Posterior vena cava (tissue), 2 donors: ENCODE measurements around the gene SMAD9. TPM values are rescaled to one million over a fixed set of nuclear protein-coding genes. Genes with fewer than 3 reads are reported as not detected.

Experiments used
- total RNA-seq, 2 donors: library from RNA; stranded (reverse); fragmentation: NEBNext Ultra II Directional; extraction: Animal tissue kit (Norgen Biotek cat#: 25700); gene quantifications; one replicate each; pipeline ENCODE4 v1.2.1, GENCODE V29; 2021
- donor health status: DM: yes; HTN: yes; CAD: no.
- donor health status: DM: yes; HTN: yes; CAD: no.

Gene SMAD9
- total RNA-seq, 2 donors from 2014 or later, result 10.0 to 14.2 TPM

Other genes with a start within 250 kb of the SMAD9 start
- gene SERTM1, start 246.2 kb downstream of the SMAD9 start, total RNA-seq, result 1 to 10 TPM in 1 of 2 donors, under 1 TPM in 1; 0.48 to 4.3 TPM
- 1 to 10 TPM; 6.8 to 7.2 TPM for gene RFXAP, start 101.0 kb downstream of the SMAD9 start, total RNA-seq
- gene ALG5, start 79.1 kb upstream of the SMAD9 start, total RNA-seq, result 10 to 100 TPM; 25.7 to 33.3 TPM
- 10 to 100 TPM; 31.7 to 32.7 TPM for gene EXOSC8, start 80.5 kb upstream of the SMAD9 start, total RNA-seq
- gene SUPT20H, start 139.4 kb upstream of the SMAD9 start, total RNA-seq, result 10 to 100 TPM; 40.4 to 44.4 TPM
- not detected for gene CSNK1A1L, start 185.4 kb upstream of the SMAD9 start, total RNA-seq